COLO668 (cell line): ENCODE results near the gene WFDC6.

ENCODE experiments used
- DNase-seq: peaks from one replicate; lab custom pipeline; 2025; ENCODE audit not compliant: unreplicated experiment; lab: John Stamatoyannopoulos, UW

Gene WFDC6

GRCh38 chr20:45518282-45518681, 21.0 kb downstream of the WFDC6 start:
- DNase-seq, result no peak

- no peak for DNase-seq
These were observed 24.0 kb downstream of the WFDC6 start, which contains the start of gene SPINT3 for GRCh38 chr20:45515147-45515913. TSS of gene SPINT3 (minus strand) at chr20:45515622. CDS start at chr20:45515608, 14 bp downstream.

- DNase-seq, result no peak
These were observed 28.9 kb downstream of the WFDC6 start for GRCh38 chr20:45510242-45510862.

GRCh38 chr20:45509091-45509490, 30.2 kb downstream of the WFDC6 start:
- no peak for DNase-seq

GRCh38 chr20:45508068-45508886, 31.0 kb downstream of the WFDC6 start:
- DNase-seq, result no peak

GRCh38 chr20:45507011-45507820, 32.1 kb downstream of the WFDC6 start:
- DNase-seq, result no peak

- DNase-seq, result no peak
These were observed 32.9 kb downstream of the WFDC6 start for GRCh38 chr20:45506398-45506797.

- no peak for DNase-seq
These were observed 35.9 kb downstream of the WFDC6 start for GRCh38 chr20:45503403-45503802.

- no peak for DNase-seq
These were observed 36.7 kb downstream of the WFDC6 start for GRCh38 chr20:45502561-45502960.

- no peak for DNase-seq
These were observed 37.7 kb downstream of the WFDC6 start for GRCh38 chr20:45501600-45501999.

GRCh38 chr20:45500022-45500421, 39.3 kb downstream of the WFDC6 start:
- DNase-seq, result no peak

GRCh38 chr20:45497971-45498494, 41.2 kb downstream of the WFDC6 start:
- DNase-seq, result no peak

- DNase-seq, result no peak
These were observed 43.1 kb downstream of the WFDC6 start for GRCh38 chr20:45496166-45496565.

GRCh38 chr20:45495501-45495941, 43.8 kb downstream of the WFDC6 start:
- DNase-seq, result no peak

GRCh38 chr20:45489083-45489531, 50.2 kb downstream of the WFDC6 start:
- no peak for DNase-seq

- DNase-seq, result no peak
These were observed 52.0 kb downstream of the WFDC6 start for GRCh38 chr20:45487231-45487635.

- no peak for DNase-seq
These were observed 53.9 kb downstream of the WFDC6 start for GRCh38 chr20:45485388-45485787.

GRCh38 chr20:45484676-45485075, 54.6 kb downstream of the WFDC6 start:
- no peak for DNase-seq
